ENCODE data around the gene C17orf67.

C17orf67 gene

GRCh38 chr17:56754523-56755208, 79.1 kb downstream of the C17orf67 start:
- Histone ChIP-seq H3K36me3 (ENCODE audit: control insufficient read depth, insufficient read depth, low read length) (no peaks in the 10 kb centered on the region), H3K27me3 (ENCODE audit: control insufficient read depth, insufficient read depth, low read length) (no peaks in the 10 kb centered on the region), H3K4me1 (ENCODE audit: control insufficient read depth, insufficient read depth, low read length) (peaks cover 26% of the 10 kb centered on the region), H3K9me3 (ENCODE audit: control insufficient read depth, insufficient read depth, low read length) (no peaks in the 10 kb centered on the region), H3K4me3 (ENCODE audit: low read depth, low read length) (no peak overlapping the region), H3K27ac (ENCODE audit: low read depth, low read length) (peak overlapping the region; percentile 60), H3K9ac (ENCODE audit: low read depth, low read length) (no peak overlapping the region)

- H3K27ac ChIP-seq (ENCODE audit: low read depth, low read length) = no peak overlapping the region
- peaks cover 26% of the 10 kb centered on the region for H3K4me1 ChIP-seq (ENCODE audit: control insufficient read depth, insufficient read depth, low read length)
- no peaks in the 10 kb centered on the region; the same call in 1 of the 2 replicates for H3K27me3 ChIP-seq (ENCODE audit: control insufficient read depth, insufficient read depth, low read length)
- H3K9ac ChIP-seq (ENCODE audit: low read depth, low read length) = no peak overlapping the region
- H3K36me3 ChIP-seq (ENCODE audit: control insufficient read depth, insufficient read depth, low read length) = no peaks in the 10 kb centered on the region
- no peaks in the 10 kb centered on the region for H3K9me3 ChIP-seq (ENCODE audit: control insufficient read depth, insufficient read depth, low read length)
- no peak overlapping the region for H3K4me3 ChIP-seq (ENCODE audit: low read depth, low read length)
Observed at GRCh38 chr17:56752263-56752836, 81.4 kb downstream of the C17orf67 start.

GRCh38 chr17:56751145-56751738, 82.5 kb downstream of the C17orf67 start:
- H3K27ac ChIP-seq (ENCODE audit: low read depth, low read length) = no peak overlapping the region
- no peak overlapping the region for H3K4me3 ChIP-seq (ENCODE audit: low read depth, low read length)
- no peaks in the 10 kb centered on the region for H3K9me3 ChIP-seq (ENCODE audit: control insufficient read depth, insufficient read depth, low read length)
- H3K27me3 ChIP-seq (ENCODE audit: control insufficient read depth, insufficient read depth, low read length) = no peaks in the 10 kb centered on the region; the same call in 1 of the 2 replicates
- H3K36me3 ChIP-seq (ENCODE audit: control insufficient read depth, insufficient read depth, low read length) = no peaks in the 10 kb centered on the region
- no peak overlapping the region for H3K9ac ChIP-seq (ENCODE audit: low read depth, low read length)
- peaks cover 26% of the 10 kb centered on the region for H3K4me1 ChIP-seq (ENCODE audit: control insufficient read depth, insufficient read depth, low read length)

- Histone ChIP-seq H3K4me3 (ENCODE audit: low read depth, low read length) (no peak overlapping the region), H3K27me3 (ENCODE audit: control insufficient read depth, insufficient read depth, low read length) (no peaks in the 10 kb centered on the region; the same call in 1 of the 2 replicates), H3K4me1 (ENCODE audit: control insufficient read depth, insufficient read depth, low read length) (peaks cover 9% of the 10 kb centered on the region), H3K27ac (ENCODE audit: low read depth, low read length) (no peak overlapping the region), H3K9ac (ENCODE audit: low read depth, low read length) (no peak overlapping the region), H3K36me3 (ENCODE audit: control insufficient read depth, insufficient read depth, low read length) (no peaks in the 10 kb centered on the region), H3K9me3 (ENCODE audit: control insufficient read depth, insufficient read depth, low read length) (no peaks in the 10 kb centered on the region)
Observed at GRCh38 chr17:56744721-56745120, 89.0 kb downstream of the C17orf67 start.

DNA sequence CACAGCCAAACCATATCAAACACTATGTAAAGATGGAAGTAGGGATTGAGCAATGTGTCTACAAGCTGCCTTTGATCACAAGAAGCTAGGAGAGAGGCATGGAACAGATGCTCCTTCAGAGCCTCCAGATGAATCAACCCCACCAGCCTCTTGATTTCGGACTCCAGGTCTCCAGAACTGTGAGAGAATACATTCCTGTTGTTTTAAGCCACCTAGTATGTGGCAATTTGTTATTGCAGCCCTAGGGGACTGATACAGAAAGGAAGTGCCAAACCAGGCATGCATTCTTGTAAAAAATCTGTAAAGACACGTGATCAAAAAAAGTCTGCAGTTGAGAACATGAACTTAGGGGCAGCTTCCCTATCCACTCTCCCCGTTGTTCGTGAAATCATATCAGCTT, 91.1 kb downstream of the C17orf67 start:
- H3K27me3 ChIP-seq (ENCODE audit: control insufficient read depth, insufficient read depth, low read length) = no peaks in the 10 kb centered on the region
- no peaks in the 10 kb centered on the region for H3K36me3 ChIP-seq (ENCODE audit: control insufficient read depth, insufficient read depth, low read length)

More for the DNA sequence above, 91.1 kb downstream of the C17orf67 start:
- H3K4me3 ChIP-seq (ENCODE audit: low read depth, low read length) = no peak overlapping the region
- no peaks in the 10 kb centered on the region for H3K9me3 ChIP-seq (ENCODE audit: control insufficient read depth, insufficient read depth, low read length)
- H3K9ac ChIP-seq (ENCODE audit: low read depth, low read length) = no peak overlapping the region
- H3K4me1 ChIP-seq (ENCODE audit: control insufficient read depth, insufficient read depth, low read length) = peaks cover 9% of the 10 kb centered on the region
- no peak overlapping the region for H3K27ac ChIP-seq (ENCODE audit: low read depth, low read length)

Data from HUES48 (cell line).